Mesothelial cell of epicardium (in vitro differentiated cells): ENCODE data around the gene GMPR. TPM values are rescaled to one million over a fixed set of nuclear protein-coding genes. Genes with fewer than 3 reads are reported as not detected.
"Not testable (repeated sequence)": the region's sequence is repeated elsewhere in the genome, so short reads cannot be mapped to it uniquely, and the experiment has no call there.

Source experiments
- DNase-seq, 2 experiments: peaks; one replicate each; pipeline ENCODE4 v3.0.0; 2021; ENCODE audit warnings: low spot score in 2 of 2; ENCODE audit not compliant: unreplicated experiment in 2 of 2
- H3K27ac Mint-ChIP-seq: 2 replicates; pipeline ENCODE4 v1.8.0; 2021; ENCODE audit warnings: mixed read lengths
- H3K27me3 Mint-ChIP-seq: 2 replicates; pipeline ENCODE4 v1.8.0; 2021; ENCODE audit warnings: low read depth, mixed read lengths
- H3K36me3 Mint-ChIP-seq: 2 replicates; pipeline ENCODE4 v1.8.0; 2021; ENCODE audit warnings: mixed read lengths
- H3K4me1 Mint-ChIP-seq: 2 replicates; pipeline ENCODE4 v1.8.0; 2021; ENCODE audit warnings: mixed read lengths
- H3K4me3 Mint-ChIP-seq: 2 replicates; pipeline ENCODE4 v1.8.0; 2021; ENCODE audit warnings: mild to moderate bottlenecking, moderate library complexity, mixed read lengths
- H3K9me3 Mint-ChIP-seq: 2 replicates; pipeline ENCODE4 v1.8.0; 2021; ENCODE audit warnings: mixed read lengths
- total RNA-seq: library from RNA; stranded (reverse); gene quantifications from 3 replicates; pipeline ENCODE4 v1.2.1, GENCODE V29; 2021
- TF ChIP-seq, protein P1 (sequence below): fragments of 200-600 bp; sonication (generic); IDR thresholded peaks from one replicate; pipeline ENCODE4 v1.5.0; 2021; ENCODE audit warnings: antibody characterized with exemption; ENCODE audit not compliant: unreplicated experiment

GMPR gene
- total RNA-seq, 1 donor from 2014 or later = 4.0 TPM

DNA sequence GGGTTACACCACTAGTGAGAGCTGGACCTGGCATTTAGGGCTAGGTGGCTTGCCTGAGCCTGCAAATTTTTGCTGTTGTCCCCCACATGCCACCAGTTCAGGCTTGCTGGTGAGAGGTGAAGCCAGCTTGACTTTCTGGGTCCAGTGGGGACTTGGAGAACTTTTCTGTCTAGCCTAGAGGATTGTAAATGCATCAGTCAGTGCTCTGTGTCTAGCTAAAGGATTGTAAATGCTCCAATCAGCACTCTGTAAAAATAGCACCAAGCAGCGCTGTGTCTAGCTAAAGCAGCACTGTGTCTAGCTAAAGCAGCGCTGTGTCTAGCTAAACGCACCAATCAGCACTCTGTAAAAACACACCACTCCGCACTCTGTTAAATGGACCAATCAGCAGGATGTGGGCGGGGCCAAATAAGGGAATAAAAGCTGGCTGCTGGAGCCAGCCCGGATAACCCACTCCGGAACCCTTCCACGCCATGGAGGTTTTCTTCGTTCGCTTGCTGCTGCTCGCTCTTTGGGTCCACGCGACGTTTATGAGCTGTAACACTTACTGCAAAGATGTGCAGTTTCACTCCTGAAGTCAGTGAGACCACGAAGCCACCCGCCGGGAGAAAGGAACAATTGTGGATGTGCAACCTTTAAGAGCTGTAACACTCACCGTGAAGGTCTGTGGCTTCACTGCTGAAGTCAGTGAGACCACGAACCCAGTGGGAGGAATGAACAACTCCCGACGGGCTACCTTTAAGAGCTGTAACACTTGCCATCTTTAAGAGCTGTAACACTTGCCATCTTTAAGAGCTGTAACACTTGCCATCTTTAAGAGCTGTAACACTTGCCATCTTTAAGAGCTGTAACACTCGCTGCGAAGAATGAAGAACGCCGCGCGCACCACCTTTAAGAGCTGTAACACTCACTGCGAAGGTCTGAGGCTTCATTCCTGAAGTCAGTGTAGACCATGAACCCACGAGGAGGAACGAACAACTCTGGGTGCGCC, 27.3 kb downstream of the GMPR start:
- Mint-ChIP-seq H3K4me3 (no peak overlapping the region), H3K4me1 (no peaks in the 10 kb centered on the region), H3K27me3 (peaks cover 19% of the 10 kb centered on the region), H3K36me3 (no peaks in the 10 kb centered on the region), H3K27ac (no peak overlapping the region), H3K9me3 (no peaks in the 10 kb centered on the region)
- DNase-seq = no peak
- TF ChIP-seq, protein P1, sequence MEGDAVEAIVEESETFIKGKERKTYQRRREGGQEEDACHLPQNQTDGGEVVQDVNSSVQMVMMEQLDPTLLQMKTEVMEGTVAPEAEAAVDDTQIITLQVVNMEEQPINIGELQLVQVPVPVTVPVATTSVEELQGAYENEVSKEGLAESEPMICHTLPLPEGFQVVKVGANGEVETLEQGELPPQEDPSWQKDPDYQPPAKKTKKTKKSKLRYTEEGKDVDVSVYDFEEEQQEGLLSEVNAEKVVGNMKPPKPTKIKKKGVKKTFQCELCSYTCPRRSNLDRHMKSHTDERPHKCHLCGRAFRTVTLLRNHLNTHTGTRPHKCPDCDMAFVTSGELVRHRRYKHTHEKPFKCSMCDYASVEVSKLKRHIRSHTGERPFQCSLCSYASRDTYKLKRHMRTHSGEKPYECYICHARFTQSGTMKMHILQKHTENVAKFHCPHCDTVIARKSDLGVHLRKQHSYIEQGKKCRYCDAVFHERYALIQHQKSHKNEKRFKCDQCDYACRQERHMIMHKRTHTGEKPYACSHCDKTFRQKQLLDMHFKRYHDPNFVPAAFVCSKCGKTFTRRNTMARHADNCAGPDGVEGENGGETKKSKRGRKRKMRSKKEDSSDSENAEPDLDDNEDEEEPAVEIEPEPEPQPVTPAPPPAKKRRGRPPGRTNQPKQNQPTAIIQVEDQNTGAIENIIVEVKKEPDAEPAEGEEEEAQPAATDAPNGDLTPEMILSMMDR = no peak

DNA sequence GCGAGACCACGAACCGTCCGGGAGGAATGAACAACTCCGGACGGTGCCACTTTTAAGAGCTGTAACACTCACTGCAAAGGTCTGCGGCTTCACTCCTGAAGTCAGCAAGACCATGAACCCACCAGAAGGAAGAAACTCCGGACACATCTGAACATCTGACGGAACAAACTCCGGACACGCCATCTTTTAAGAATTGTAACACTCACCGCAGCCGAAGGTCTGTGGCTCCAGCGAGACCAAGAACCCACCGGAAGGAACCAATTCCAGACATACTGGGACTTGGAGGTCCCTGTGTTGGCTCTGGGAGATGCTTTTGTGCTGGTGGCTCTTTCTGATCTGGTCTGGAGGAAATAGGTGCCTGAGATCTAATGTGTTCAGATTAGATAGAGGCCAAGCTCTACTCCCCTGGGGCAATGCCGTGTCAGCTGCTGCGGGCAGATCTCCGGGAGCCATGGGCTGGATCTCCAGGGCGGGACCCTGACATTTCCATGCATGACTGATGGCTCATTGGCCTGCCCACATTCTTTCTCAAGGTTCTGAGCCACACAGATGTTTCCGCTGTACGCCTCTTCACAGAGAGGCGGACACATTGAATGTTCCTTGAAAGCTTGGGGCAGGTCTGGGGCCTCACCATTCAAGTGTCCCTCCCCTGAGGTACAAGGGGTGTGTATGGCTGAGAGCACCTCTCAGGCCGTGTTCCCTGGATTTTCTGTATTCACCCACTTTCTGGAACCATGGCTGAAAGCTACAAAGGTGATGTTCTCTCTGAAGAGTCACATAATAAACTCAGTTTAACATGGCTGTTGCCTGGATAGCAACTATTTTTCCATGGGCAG, 29.3 kb downstream of the GMPR start:
- H3K4me1 Mint-ChIP-seq = peaks cover 3% of the 10 kb centered on the region
- H3K27me3 Mint-ChIP-seq = peaks cover 19% of the 10 kb centered on the region
- H3K4me3 Mint-ChIP-seq = no peak overlapping the region
- no peak for DNase-seq
- H3K27ac Mint-ChIP-seq = no peak overlapping the region
- no peaks in the 10 kb centered on the region for H3K9me3 Mint-ChIP-seq
- TF ChIP-seq, protein P1 = no peak
- H3K36me3 Mint-ChIP-seq = no peaks in the 10 kb centered on the region

DNA sequence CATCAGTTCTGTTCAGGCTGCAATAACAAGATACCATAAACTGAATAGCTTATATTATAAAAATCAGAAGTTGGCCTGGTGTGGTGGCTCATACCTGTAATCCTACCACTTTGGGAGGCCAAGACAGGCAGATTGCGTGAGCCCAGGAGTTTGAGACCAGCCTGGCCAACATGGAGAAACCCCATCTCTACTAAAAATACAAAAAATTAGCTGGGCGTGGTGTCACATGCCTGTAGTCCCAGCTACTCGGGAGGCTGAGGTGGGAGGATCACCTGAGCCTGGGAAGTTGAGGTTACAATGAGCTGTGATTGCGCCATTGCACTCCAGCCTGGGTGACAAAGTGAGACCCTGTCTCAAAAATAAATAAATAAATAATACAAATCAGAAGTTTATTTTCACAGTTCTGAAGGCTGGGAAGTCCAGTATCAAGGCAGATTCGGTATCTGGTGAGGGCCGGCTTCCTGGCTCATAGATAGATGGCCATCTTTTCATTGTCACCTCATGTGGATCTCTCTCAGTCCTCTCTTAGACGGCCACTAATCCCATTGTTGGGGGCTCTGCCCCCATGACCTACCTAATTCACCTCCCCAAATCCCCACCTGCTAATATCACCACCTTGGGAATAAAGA, 31.2 kb downstream of the GMPR start:
- not testable (repeated sequence) for H3K36me3 Mint-ChIP-seq, H3K27me3 Mint-ChIP-seq, H3K9me3 Mint-ChIP-seq, H3K4me3 Mint-ChIP-seq, H3K27ac Mint-ChIP-seq, DNase-seq
- peaks cover 19% of the 10 kb centered on the region for H3K4me1 Mint-ChIP-seq

DNA sequence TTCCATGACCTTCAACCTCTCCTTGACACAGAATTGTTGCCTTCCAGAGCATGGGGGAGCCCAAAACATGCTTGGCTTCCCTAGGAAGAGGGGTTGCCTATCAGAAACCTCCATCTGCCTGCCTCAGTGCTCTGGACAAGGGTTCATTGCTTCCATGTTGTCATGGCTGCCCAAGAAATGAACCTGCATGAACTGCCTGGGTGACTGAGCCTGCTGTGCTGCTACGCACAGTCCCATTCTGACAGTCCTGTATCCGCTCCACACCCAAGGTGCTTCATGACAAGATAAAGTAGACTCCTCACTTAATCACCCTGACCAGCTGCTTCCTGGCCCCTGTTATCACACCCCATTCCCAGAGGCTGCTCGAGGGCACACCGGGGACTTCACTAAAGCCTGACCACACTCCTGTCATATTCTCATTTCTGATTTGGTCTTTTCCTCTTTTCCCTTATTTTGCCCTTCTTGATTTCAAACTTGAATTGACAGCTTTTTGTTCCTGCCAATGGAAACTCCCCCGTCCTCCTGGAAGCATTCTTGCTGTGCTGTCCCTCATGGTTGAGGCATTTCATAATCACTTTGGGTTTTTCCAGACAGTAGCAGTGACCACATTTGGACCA, 31.9 kb downstream of the GMPR start:
- Mint-ChIP-seq H3K9me3 (no peaks in the 10 kb centered on the region), H3K4me1 (peaks cover 20% of the 10 kb centered on the region), H3K27ac (no peak overlapping the region), H3K36me3 (no peaks in the 10 kb centered on the region), H3K4me3 (no peak overlapping the region), H3K27me3 (peaks cover 7% of the 10 kb centered on the region)
- no peak for DNase-seq
- TF ChIP-seq, protein P1 = no peak

DNA sequence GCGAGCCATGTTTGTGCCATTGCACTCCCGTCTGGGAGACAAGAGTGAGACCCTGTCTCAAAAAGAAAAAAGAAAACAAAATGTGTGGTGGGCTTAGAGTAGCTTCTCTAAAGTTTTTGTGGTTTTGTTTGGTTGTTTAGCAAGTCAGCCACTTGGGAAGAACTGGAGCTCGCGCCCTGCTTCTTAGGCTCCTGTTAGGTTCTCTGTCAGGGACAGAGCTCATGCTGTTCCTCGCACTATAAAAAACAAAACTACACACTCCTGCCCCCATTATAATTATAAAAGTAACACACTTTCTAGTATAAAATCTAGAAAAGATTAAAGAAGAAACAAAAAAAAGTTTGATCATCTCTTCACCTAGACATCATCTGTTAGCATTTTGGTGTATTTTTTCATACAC, 33.0 kb downstream of the GMPR start:
- H3K27ac Mint-ChIP-seq = no peak overlapping the region
- DNase-seq = no peak
- no peaks in the 10 kb centered on the region for H3K9me3 Mint-ChIP-seq
- no peak overlapping the region for H3K4me3 Mint-ChIP-seq
- H3K4me1 Mint-ChIP-seq = peaks cover 20% of the 10 kb centered on the region
- peaks cover 9% of the 10 kb centered on the region for H3K27me3 Mint-ChIP-seq
- TF ChIP-seq, protein P1 = no peak
- H3K36me3 Mint-ChIP-seq = no peaks in the 10 kb centered on the region
